A673 (cell line): ENCODE results near the gene ROR2. TPM values are rescaled to one million over a fixed set of nuclear protein-coding genes. Genes with fewer than 3 reads are reported as not detected.
A peak's percentile ranks its signal among the peaks of the same experiment; 100 is the strongest.

ENCODE experiments used
- BruUV-seq: library from RNA; stranded (reverse); fragments of 400-500 nt; replicated peaks from 2 replicates; lab custom pipeline; 2021; lab: Mats Ljungman, UMichigan
- CTCF ChIA-PET: fragments of 300-600 bp; sonication (Branson Sonifier 250); formaldehyde crosslinking; loops from one replicate; lab custom pipeline; 2022; ENCODE audit warnings: antibody characterized with exemption; lab: Charles Lee
- POLR2A ChIA-PET: fragments of 300-600 bp; sonication (Branson Sonifier 250); formaldehyde crosslinking; loops from one replicate; lab custom pipeline; 2022; ENCODE audit warnings: antibody characterized with exemption; ENCODE audit not compliant: low non-redundant PET; lab: Charles Lee
- DNase-seq: peaks from one replicate; pipeline ENCODE4 v3.0.0-alpha.2; 2015; ENCODE audit warnings: low spot score
- H3K27ac ChIP-seq: fragments of 200-600 bp; sonication (generic); 2 replicates; pipeline ENCODE4 v1.5.1; 2016; ENCODE audit warnings: mixed run types, low read depth, mild to moderate bottlenecking, mixed read lengths, antibody characterized with exemption, low read length; ENCODE audit not compliant: poor library complexity, severe bottlenecking
- H3K27me3 ChIP-seq: fragments of 200-600 bp; sonication (generic); replicated peaks from 2 replicates; pipeline ENCODE4 v1.6.1; 2017; ENCODE audit warnings: mixed run types, low read depth, mild to moderate bottlenecking, mixed read lengths, antibody characterized with exemption, low read length; ENCODE audit not compliant: insufficient read depth, poor library complexity
- H3K36me3 ChIP-seq: fragments of 200-600 bp; sonication (generic); 2 replicates; pipeline ENCODE4 v1.6.1; 2016; ENCODE audit warnings: mixed run types, mild to moderate bottlenecking, mixed read lengths, antibody characterized with exemption, low read length; ENCODE audit not compliant: insufficient read depth, poor library complexity, severe bottlenecking
- H3K4me1 ChIP-seq: fragments of 200-600 bp; sonication (generic); 2 replicates; pipeline ENCODE4 v1.6.1; 2017; ENCODE audit warnings: mixed run types, mild to moderate bottlenecking, mixed read lengths, antibody characterized with exemption, low read length; ENCODE audit not compliant: insufficient read depth, poor library complexity, severe bottlenecking
- H3K4me3 ChIP-seq: fragments of 200-600 bp; sonication (generic); 2 replicates; pipeline ENCODE4 v1.5.1; 2016; ENCODE audit warnings: low read depth, mixed run types, mild to moderate bottlenecking, mixed read lengths, low read length; ENCODE audit not compliant: poor library complexity, severe bottlenecking
- H3K9me3 ChIP-seq: fragments of 200-600 bp; sonication (generic); 2 replicates; pipeline ENCODE4 v1.6.1; 2016; ENCODE audit warnings: mixed run types, low read depth, mild to moderate bottlenecking, mixed read lengths, antibody characterized with exemption, low read length; ENCODE audit not compliant: poor library complexity, severe bottlenecking
- EZH2 ChIP-seq: fragments of 200-600 bp; sonication (generic); IDR thresholded peaks from 2 replicates; pipeline ENCODE4 v1.6.1; 2017; ENCODE audit warnings: borderline replicate concordance, low read depth, mild to moderate bottlenecking, mixed read lengths, antibody characterized with exemption, low read length; ENCODE audit not compliant: poor library complexity, severe bottlenecking
- intact Hi-C: fragments of 100-400 bp; cut with micrococcal nuclease; formaldehyde crosslinking; loops from one replicate; pipeline ENCODE4 v1.10.0; 2022; ENCODE audit not compliant: unreplicated experiment
- total RNA-seq: library from RNA; stranded (reverse); gene quantifications from 2 replicates; pipeline ENCODE4 v1.2.3, GENCODE V29; 2021
- TF ChIP-seq, protein P1 (sequence below): fragments of 300-800, 200-600 bp; sonication (generic); conservative IDR thresholded peaks from 2 replicates; pipeline ENCODE4 v1.5.1; 2017; ENCODE audit warnings: low read depth, mild to moderate bottlenecking, antibody characterized with exemption, low read length, moderate library complexity, mixed read lengths

The ROR2 gene
- total RNA-seq, 1 experiment from 2014 or later = 12.3 TPM

DNA sequence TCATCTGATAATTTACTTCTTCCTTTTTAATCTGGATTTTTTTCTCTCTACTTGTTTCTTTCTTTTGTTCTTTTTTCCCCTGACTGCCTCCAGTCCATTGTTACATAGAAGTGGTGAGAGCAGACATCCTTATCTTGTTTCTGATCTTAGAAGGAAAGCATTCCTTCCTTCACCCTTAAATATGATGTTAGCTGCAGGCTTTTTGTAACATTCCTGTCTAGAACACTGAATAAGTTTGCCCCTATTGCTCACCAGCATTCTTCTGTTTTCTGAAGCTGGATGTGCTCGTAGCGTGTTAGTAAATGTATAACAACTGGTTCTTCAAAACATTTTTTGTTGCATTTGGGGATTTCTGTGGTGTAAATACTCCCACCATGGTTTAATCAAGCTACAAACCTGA is 389.7 kb downstream of the ROR2 start:
- BruUV-seq = no TSS peak
- POLR2A ChIA-PET = no interaction called here
- Histone ChIP-seq H3K4me1 (peaks cover 25% of the 10 kb centered on the region), H3K36me3 (no peaks in the 10 kb centered on the region), H3K27me3 (no peaks in the 10 kb centered on the region), H3K4me3 (no peak overlapping the region), H3K9me3 (no peaks in the 10 kb centered on the region), H3K27ac (peak overlapping the region; percentile 29)
- TF ChIP-seq, protein P1, sequence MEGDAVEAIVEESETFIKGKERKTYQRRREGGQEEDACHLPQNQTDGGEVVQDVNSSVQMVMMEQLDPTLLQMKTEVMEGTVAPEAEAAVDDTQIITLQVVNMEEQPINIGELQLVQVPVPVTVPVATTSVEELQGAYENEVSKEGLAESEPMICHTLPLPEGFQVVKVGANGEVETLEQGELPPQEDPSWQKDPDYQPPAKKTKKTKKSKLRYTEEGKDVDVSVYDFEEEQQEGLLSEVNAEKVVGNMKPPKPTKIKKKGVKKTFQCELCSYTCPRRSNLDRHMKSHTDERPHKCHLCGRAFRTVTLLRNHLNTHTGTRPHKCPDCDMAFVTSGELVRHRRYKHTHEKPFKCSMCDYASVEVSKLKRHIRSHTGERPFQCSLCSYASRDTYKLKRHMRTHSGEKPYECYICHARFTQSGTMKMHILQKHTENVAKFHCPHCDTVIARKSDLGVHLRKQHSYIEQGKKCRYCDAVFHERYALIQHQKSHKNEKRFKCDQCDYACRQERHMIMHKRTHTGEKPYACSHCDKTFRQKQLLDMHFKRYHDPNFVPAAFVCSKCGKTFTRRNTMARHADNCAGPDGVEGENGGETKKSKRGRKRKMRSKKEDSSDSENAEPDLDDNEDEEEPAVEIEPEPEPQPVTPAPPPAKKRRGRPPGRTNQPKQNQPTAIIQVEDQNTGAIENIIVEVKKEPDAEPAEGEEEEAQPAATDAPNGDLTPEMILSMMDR = no peak
- no peak for TF ChIP-seq EZH2
- intact Hi-C loops = loop anchor here (5.0 kb wide), 1 partner anchor 643 kb away; no protein-coding TSS in a partner anchor
- CTCF ChIA-PET = no interaction called here
- DNase-seq = peak; percentile 29

DNA sequence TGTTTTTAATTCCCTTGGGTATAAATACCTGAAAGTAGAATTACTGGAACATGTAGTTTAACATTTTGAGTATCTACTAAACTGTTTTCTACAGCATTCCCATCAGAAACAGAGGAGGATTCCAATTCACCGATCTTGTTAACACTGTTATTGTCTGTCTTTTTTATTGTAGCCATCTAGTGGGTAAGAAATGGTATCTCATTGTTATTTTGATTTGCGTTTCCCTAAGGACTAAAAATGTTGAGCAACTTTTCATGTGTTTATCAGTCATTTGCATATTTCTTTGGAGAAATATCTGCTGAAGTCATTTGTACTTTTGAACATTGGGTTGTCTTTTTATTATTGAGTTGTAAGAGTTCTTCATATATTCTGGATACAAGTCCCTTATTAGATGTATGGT is 391.1 kb downstream of the ROR2 start:
- ChIA-PET CTCF (no interaction called here), POLR2A (no interaction called here)
- BruUV-seq = no TSS peak
- TF ChIP-seq, protein P1 = peak; percentile 39; the same call in 1 of the 2 replicates
- no peak for TF ChIP-seq EZH2
- intact Hi-C loops = no loop called here
- Histone ChIP-seq H3K27me3 (no peaks in the 10 kb centered on the region), H3K4me3 (no peak overlapping the region), H3K9me3 (no peaks in the 10 kb centered on the region), H3K27ac (no peak overlapping the region), H3K36me3 (no peaks in the 10 kb centered on the region), H3K4me1 (peaks cover 25% of the 10 kb centered on the region)
- peak; percentile 40 for DNase-seq

DNA sequence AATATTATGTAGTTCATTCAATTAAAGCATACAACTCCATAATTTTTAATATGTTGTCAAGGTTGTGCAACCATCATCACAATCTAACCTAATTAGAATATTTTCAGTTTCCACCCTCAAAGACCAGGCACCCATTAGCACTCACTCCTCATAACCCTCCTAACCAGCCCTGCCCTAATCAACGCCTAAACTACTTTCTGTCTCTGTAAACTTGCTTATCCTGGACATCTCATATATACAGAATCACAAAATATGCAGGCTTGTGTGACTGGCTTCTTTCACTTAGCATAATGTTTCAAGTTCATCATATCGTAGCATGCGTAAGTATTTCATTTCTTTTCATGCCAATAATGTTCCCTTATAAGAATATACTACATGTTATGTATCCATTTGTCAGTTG is 391.6 kb downstream of the ROR2 start:
- intact Hi-C loops = no loop called here
- no peak overlapping the region for H3K27ac ChIP-seq
- TF ChIP-seq, protein P1 = no peak
- TF ChIP-seq EZH2 = no peak
- ChIA-PET POLR2A (no interaction called here), CTCF (no interaction called here)
- H3K4me1 ChIP-seq = peaks cover 23% of the 10 kb centered on the region
- no peak for DNase-seq
- no TSS peak for BruUV-seq
- no peaks in the 10 kb centered on the region for H3K9me3 ChIP-seq
- no peaks in the 10 kb centered on the region for H3K36me3 ChIP-seq
- H3K27me3 ChIP-seq = no peaks in the 10 kb centered on the region
- H3K4me3 ChIP-seq = no peak overlapping the region
